ENCODE measurements around the gene MGLL.

DNA sequence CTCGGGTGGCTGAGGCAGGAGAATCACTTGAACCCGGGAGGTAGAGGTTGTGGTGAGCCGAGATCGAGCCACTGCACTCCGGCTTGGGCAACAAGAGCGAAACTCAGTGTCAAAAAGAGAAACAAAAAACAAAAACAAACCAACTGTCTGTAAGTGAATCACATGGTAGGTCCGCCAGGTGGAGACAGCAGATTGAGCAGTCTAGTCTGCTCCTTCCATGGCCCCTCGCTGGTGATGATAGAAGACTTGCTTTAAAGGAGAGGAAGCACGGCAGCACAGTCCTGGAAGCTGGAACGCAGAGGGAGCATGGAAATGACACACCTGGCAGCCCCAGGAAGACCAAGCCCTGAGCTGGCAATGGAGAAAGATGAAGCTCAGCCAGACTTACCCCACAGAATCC, 31.4 kb upstream of the MGLL start:
- no peak for TF ChIP-seq CTCF (IDR thresholded peaks at IDR 0.05; ENCODE audit: low read depth, low read length, missing input control)
- TF ChIP-seq, protein P1, sequence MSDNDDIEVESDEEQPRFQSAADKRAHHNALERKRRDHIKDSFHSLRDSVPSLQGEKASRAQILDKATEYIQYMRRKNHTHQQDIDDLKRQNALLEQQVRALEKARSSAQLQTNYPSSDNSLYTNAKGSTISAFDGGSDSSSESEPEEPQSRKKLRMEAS (IDR thresholded peaks at IDR 0.05): no peak
- TF ChIP-seq TAF1 (conservative IDR thresholded peaks at IDR 0.05): no peak
- TF ChIP-seq RXRA (IDR thresholded peaks at IDR 0.05): no peak
- no peak for TF ChIP-seq ATF3 (IDR thresholded peaks at IDR 0.05)
- TF ChIP-seq JUND (IDR thresholded peaks at IDR 0.05): no peak
- no peak for TF ChIP-seq RAD21 (IDR thresholded peaks at IDR 0.05)
- no peak for TF ChIP-seq HNF4G (IDR thresholded peaks at IDR 0.05)
